Measurements from ENCODE around the gene GLRX3. TPM values are rescaled to one million over a fixed set of nuclear protein-coding genes. Genes with fewer than 3 reads are reported as not detected.

GLRX3 gene
- total and polyA plus RNA-seq, 2 of the 13 experiments (the other 11 are each of a cell fraction or from before 2014, with no cell fraction given), result 91.4 to 135 TPM

- no peak for TF ChIP-seq TIGD3 (CRISPR knock-in tag; IDR thresholded peaks at IDR 0.05; ENCODE audit: borderline replicate concordance)
Measured at GRCh38 chr10:130214431-130214830, 78.2 kb downstream of the GLRX3 start (continued).

- Histone ChIP-seq H3K27ac (ENCODE audit: extremely low read length, insufficient read depth, low read length) (no peak overlapping the region), H3K27me3 (ENCODE audit: control insufficient read depth in 1 of 2, insufficient read depth in 2 of 2, low read length in 2 of 2) (peaks cover 0 to 3% of the 10 kb centered on the region in 2 experiments; a peak in 3 of 5 replicates), H3K79me2 (ENCODE audit: insufficient read depth, low read length) (no peaks in the 10 kb centered on the region), H3K9me3 (ENCODE audit: low read length) (no peaks in the 10 kb centered on the region), H3K9ac (ENCODE audit: insufficient read depth, low read depth, low read length) (no peak overlapping the region), H3K36me3 (replicated peaks in 1 of 2; ENCODE audit: control insufficient read depth in 1 of 2, insufficient read depth in 2 of 2, low read length in 2 of 2) (no peaks in the 10 kb centered on the region), H3K4me3 (replicated peaks in 1 of 3; ENCODE audit: insufficient read depth in 1 of 3, low read depth in 2 of 3, low read length in 3 of 3) (no peak overlapping the region), H3K4me2 (ENCODE audit: low read depth, low read length) (no peak overlapping the region), H3K4me1 (ENCODE audit: insufficient read depth, low read length) (no peaks in the 10 kb centered on the region), H2AFZ (ENCODE audit: low read length) (no peak overlapping the region), H4K20me1 (ENCODE audit: insufficient read depth, low read length) (no peaks in the 10 kb centered on the region)
- intact Hi-C loops (cut with micrococcal nuclease; ENCODE audit: unreplicated experiment) (no loop called here), in situ Hi-C loops (cut with HindIII; ENCODE audit: extremely low pct_ligation_motif_present, low pct_unique_long_range_greater_than_20kb) (no loop called here)
- CTCF ChIA-PET (ENCODE audit: low intra/inter-chr PET ratio, low total read pairs), result no interaction called here
- ATAC-seq, result no peak
- POLR2A ChIA-PET, result no interaction called here
- no peak for DNase-seq (ENCODE audit: low spot score)
- FAIRE-seq, result no peak
- no TSS peak for BruUV-seq (replicated peaks)
- WGBS (ENCODE audit: low lambda C conversion rate), result 75% methylated on average over 6 of the region's 13 CpGs
- TF ChIP-seq GLI4 (CRISPR knock-in tag; IDR thresholded peaks at IDR 0.05; ENCODE audit: borderline replicate concordance), result no peak
- no peak for TF ChIP-seq TBP (CRISPR knock-in tag; IDR thresholded peaks at IDR 0.05)
- no peak for TF ChIP-seq ZUFSP (CRISPR knock-in tag; IDR thresholded peaks at IDR 0.05; ENCODE audit: borderline replicate concordance)
- TF ChIP-seq TEAD2 (CRISPR knock-in tag; IDR thresholded peaks at IDR 0.05), result no peak
- TF ChIP-seq TCF7 (IDR thresholded peaks at IDR 0.05; ENCODE audit: low read depth), result no peak
- no peak for TF ChIP-seq KDM4B (CRISPR knock-in tag; IDR thresholded peaks at IDR 0.05)
- TF ChIP-seq THAP8 (CRISPR knock-in tag; IDR thresholded peaks at IDR 0.05; ENCODE audit: borderline replicate concordance), result no peak
Measured at GRCh38 chr10:130215151-130215930, 79.2 kb downstream of the GLRX3 start.

Data from HepG2 (cell line).